Right lobe of liver (tissue), 4 donors: ENCODE measurements around the gene COX15.

Experiments used
- POLR2A ChIP-seq: fragments of 450-650 bp; IDR thresholded peaks from one replicate; pipeline ENCODE4 v1.6.1; 2017; ENCODE audit warnings: antibody characterized with exemption, mild to moderate bottlenecking
- TF ChIP-seq, protein P1 (sequence below), 4 donors: fragments of 200-600 bp in 3 of 4; fragments of 450-650 bp in 1 of 4; IDR thresholded peaks; one replicate each; pipeline versions ENCODE4 v1.5.1 to v1.8.0; 2016 to 2022; ENCODE audit warnings: antibody characterized with exemption in 4 of 4, mild to moderate bottlenecking in 2 of 4
- donor health status: DM: no; HTN: no; CAD: no.
- donor health status: DM: no; HTN: no; CAD: no.
- donor health status: DM: no; HTN: yes; CAD: no.

- TF ChIP-seq POLR2A = no peak
- TF ChIP-seq, protein P1, sequence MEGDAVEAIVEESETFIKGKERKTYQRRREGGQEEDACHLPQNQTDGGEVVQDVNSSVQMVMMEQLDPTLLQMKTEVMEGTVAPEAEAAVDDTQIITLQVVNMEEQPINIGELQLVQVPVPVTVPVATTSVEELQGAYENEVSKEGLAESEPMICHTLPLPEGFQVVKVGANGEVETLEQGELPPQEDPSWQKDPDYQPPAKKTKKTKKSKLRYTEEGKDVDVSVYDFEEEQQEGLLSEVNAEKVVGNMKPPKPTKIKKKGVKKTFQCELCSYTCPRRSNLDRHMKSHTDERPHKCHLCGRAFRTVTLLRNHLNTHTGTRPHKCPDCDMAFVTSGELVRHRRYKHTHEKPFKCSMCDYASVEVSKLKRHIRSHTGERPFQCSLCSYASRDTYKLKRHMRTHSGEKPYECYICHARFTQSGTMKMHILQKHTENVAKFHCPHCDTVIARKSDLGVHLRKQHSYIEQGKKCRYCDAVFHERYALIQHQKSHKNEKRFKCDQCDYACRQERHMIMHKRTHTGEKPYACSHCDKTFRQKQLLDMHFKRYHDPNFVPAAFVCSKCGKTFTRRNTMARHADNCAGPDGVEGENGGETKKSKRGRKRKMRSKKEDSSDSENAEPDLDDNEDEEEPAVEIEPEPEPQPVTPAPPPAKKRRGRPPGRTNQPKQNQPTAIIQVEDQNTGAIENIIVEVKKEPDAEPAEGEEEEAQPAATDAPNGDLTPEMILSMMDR (IDR thresholded peaks at IDR 0.05) = no peak
These were observed 31.3 kb downstream of the COX15 start for GRCh38 chr10:99700649-99701048.
